Measurements from ENCODE around the gene ORAI2. TPM values are rescaled to one million over a fixed set of nuclear protein-coding genes. Genes with fewer than 3 reads are reported as not detected.
"Not testable (repeated sequence)": the region's sequence is repeated elsewhere in the genome, so short reads cannot be mapped to it uniquely, and the experiment has no call there.

ORAI2 gene
- total and polyA plus RNA-seq, 2 donors (not counting 1 experiment from before 2014, with no cell fraction given) = 20.3 to 26.6 TPM

GRCh38 chr7:102404005-102404861 is 29.1 kb upstream of the ORAI2 start:
- DNase-seq (ENCODE audit: low read depth in 2 of 2) = peak; percentile 49 to 57

GRCh38 chr7:102404862-102405188 is 28.6 kb upstream of the ORAI2 start:
- H3K4me2 ChIP-seq (ENCODE audit: extremely low read depth, insufficient read depth, low read length); H3K27ac ChIP-seq (ENCODE audit: insufficient read depth, low read length); H3K4me1 ChIP-seq (ENCODE audit: control insufficient read depth, extremely low read depth, insufficient read depth, low read length); H3K4me3 ChIP-seq (replicated peaks in 1 of 4; ENCODE audit: control extremely low read depth in 1 of 4, insufficient read depth in 1 of 4, low read depth in 3 of 4, low read length in 4 of 4); H3K9me3 ChIP-seq (ENCODE audit: control insufficient read depth, insufficient read depth, low read depth, low read length); H3K9ac ChIP-seq (ENCODE audit: insufficient read depth, low read length); H4K20me1 ChIP-seq (ENCODE audit: control insufficient read depth, extremely low read depth, insufficient read depth, low read length); H3K27me3 ChIP-seq (ENCODE audit: control insufficient read depth, insufficient read depth, low read length); H2AFZ ChIP-seq (ENCODE audit: low read length); H3K79me2 ChIP-seq (ENCODE audit: control insufficient read depth, insufficient read depth, low read length); DNase-seq (ENCODE audit: low read depth in 2 of 2): not testable (repeated sequence)
- peaks cover 17% of the 10 kb centered on the region for H3K36me3 ChIP-seq (ENCODE audit: control insufficient read depth, insufficient read depth, low read length)

More at GRCh38 chr7:102404005-102404861, 29.1 kb upstream of the ORAI2 start:
- H4K20me1 ChIP-seq (ENCODE audit: control insufficient read depth, extremely low read depth, insufficient read depth, low read length) = no peaks in the 10 kb centered on the region
- no peak overlapping the region for H3K4me2 ChIP-seq (ENCODE audit: extremely low read depth, insufficient read depth, low read length)
- H2AFZ ChIP-seq (ENCODE audit: low read length) = no peak overlapping the region
- peaks cover 20% of the 10 kb centered on the region for H3K36me3 ChIP-seq (ENCODE audit: control insufficient read depth, insufficient read depth, low read length)
- H3K9me3 ChIP-seq (ENCODE audit: control insufficient read depth, insufficient read depth, low read depth, low read length) = no peaks in the 10 kb centered on the region
- H3K79me2 ChIP-seq (ENCODE audit: control insufficient read depth, insufficient read depth, low read length) = no peaks in the 10 kb centered on the region
- H3K4me3 ChIP-seq (replicated peaks in 1 of 4; ENCODE audit: control extremely low read depth in 1 of 4, insufficient read depth in 1 of 4, low read depth in 3 of 4, low read length in 4 of 4) = no peak overlapping the region
- H3K27me3 ChIP-seq (ENCODE audit: control insufficient read depth, insufficient read depth, low read length) = no peaks in the 10 kb centered on the region
- TF ChIP-seq CTCF (conservative IDR thresholded peaks at IDR 0.05 in 1 of 2, IDR thresholded peaks at IDR 0.05 in 1 of 2; ENCODE audit: low read depth in 1 of 2, low read length in 2 of 2) (peak; percentile 43 to 67), EZH2 (IDR thresholded peaks at IDR 0.05; ENCODE audit: low read length, missing control alignments) (no peak)
- H3K27ac ChIP-seq (ENCODE audit: insufficient read depth, low read length) = peak overlapping the region; percentile 41
- no peaks in the 10 kb centered on the region for H3K4me1 ChIP-seq (ENCODE audit: control insufficient read depth, extremely low read depth, insufficient read depth, low read length)
- no peak overlapping the region for H3K9ac ChIP-seq (ENCODE audit: insufficient read depth, low read length)

- no peaks in the 10 kb centered on the region for H3K27me3 ChIP-seq (ENCODE audit: control insufficient read depth, insufficient read depth, low read length)
- TF ChIP-seq EZH2 (IDR thresholded peaks at IDR 0.05; ENCODE audit: low read length, missing control alignments) (no peak), CTCF (conservative IDR thresholded peaks at IDR 0.05 in 1 of 2, IDR thresholded peaks at IDR 0.05 in 1 of 2; ENCODE audit: low read depth in 1 of 2, low read length in 2 of 2) (no peak)
- H3K4me3 ChIP-seq (replicated peaks in 1 of 4; ENCODE audit: control extremely low read depth in 1 of 4, insufficient read depth in 1 of 4, low read depth in 3 of 4, low read length in 4 of 4) = no peak overlapping the region
- H3K4me2 ChIP-seq (ENCODE audit: extremely low read depth, insufficient read depth, low read length) = no peak overlapping the region
- no peak overlapping the region for H2AFZ ChIP-seq (ENCODE audit: low read length)
- H3K9me3 ChIP-seq (ENCODE audit: control insufficient read depth, insufficient read depth, low read depth, low read length) = no peaks in the 10 kb centered on the region
- peaks cover 18% of the 10 kb centered on the region for H3K36me3 ChIP-seq (ENCODE audit: control insufficient read depth, insufficient read depth, low read length)
- no peaks in the 10 kb centered on the region for H3K79me2 ChIP-seq (ENCODE audit: control insufficient read depth, insufficient read depth, low read length)
- H4K20me1 ChIP-seq (ENCODE audit: control insufficient read depth, extremely low read depth, insufficient read depth, low read length) = no peaks in the 10 kb centered on the region
- no peak overlapping the region for H3K27ac ChIP-seq (ENCODE audit: insufficient read depth, low read length)
- DNase-seq (ENCODE audit: low read depth in 2 of 2) = no peak
- H3K4me1 ChIP-seq (ENCODE audit: control insufficient read depth, extremely low read depth, insufficient read depth, low read length) = no peaks in the 10 kb centered on the region
- H3K9ac ChIP-seq (ENCODE audit: insufficient read depth, low read length) = no peak overlapping the region
These were observed 25.5 kb upstream of the ORAI2 start for GRCh38 chr7:102407910-102408309.

GRCh38 chr7:102408530-102408929 is 24.8 kb upstream of the ORAI2 start:
- peaks cover 20% of the 10 kb centered on the region for H3K36me3 ChIP-seq (ENCODE audit: control insufficient read depth, insufficient read depth, low read length)
- not testable (repeated sequence) for H4K20me1 ChIP-seq (ENCODE audit: control insufficient read depth, extremely low read depth, insufficient read depth, low read length)

More at GRCh38 chr7:102408530-102408929, 24.8 kb upstream of the ORAI2 start:
- DNase-seq (ENCODE audit: low read depth in 2 of 2) = peak in 1 of 2 donors; percentile 29
- not testable (repeated sequence) for H2AFZ ChIP-seq (ENCODE audit: low read length); H3K27ac ChIP-seq (ENCODE audit: insufficient read depth, low read length); H3K4me2 ChIP-seq (ENCODE audit: extremely low read depth, insufficient read depth, low read length); H3K4me3 ChIP-seq (replicated peaks in 1 of 4; ENCODE audit: control extremely low read depth in 1 of 4, insufficient read depth in 1 of 4, low read depth in 3 of 4, low read length in 4 of 4); H3K9me3 ChIP-seq (ENCODE audit: control insufficient read depth, insufficient read depth, low read depth, low read length); H3K9ac ChIP-seq (ENCODE audit: insufficient read depth, low read length); H3K27me3 ChIP-seq (ENCODE audit: control insufficient read depth, insufficient read depth, low read length); H3K4me1 ChIP-seq (ENCODE audit: control insufficient read depth, extremely low read depth, insufficient read depth, low read length); H3K79me2 ChIP-seq (ENCODE audit: control insufficient read depth, insufficient read depth, low read length)
